Tibial nerve (tissue), 4 donors: ENCODE measurements around the gene EBF3. TPM values are rescaled to one million over a fixed set of nuclear protein-coding genes. Genes with fewer than 3 reads are reported as not detected.

Source experiments
- DNase-seq, 2 donors: peaks; one replicate each; pipeline ENCODE4 v3.0.0-alpha.2; 2019; ENCODE audit warnings: low spot score in 2 of 2
- H3K27ac ChIP-seq, 4 donors: fragments of 200-600 bp; sonication (generic) in 3 of 4; one replicate each; pipeline ENCODE4 v1.5.1; 2017 to 2019; ENCODE audit warnings: mild to moderate bottlenecking in 1 of 4
- H3K27me3 ChIP-seq, 2 donors: fragments of 200-600 bp; sonication (generic) in 1 of 2; one replicate each; pipeline versions ENCODE4 v1.5.1 to v1.6.0; 2017 to 2019
- H3K36me3 ChIP-seq, 3 donors: fragments of 200-600 bp; sonication (generic); one replicate each; pipeline ENCODE4 v1.5.1; 2018 to 2019
- H3K4me1 ChIP-seq, 4 donors: fragments of 200-600 bp; sonication (generic) in 3 of 4; one replicate each; pipeline ENCODE4 v1.5.1; 2017 to 2019
- H3K4me3 ChIP-seq, 4 donors: fragments of 200-600 bp; sonication (generic) in 3 of 4; one replicate each; pipeline ENCODE4 v1.5.1; 2017 to 2019; ENCODE audit warnings: mild to moderate bottlenecking in 1 of 4, moderate library complexity in 1 of 4
- H3K9me3 ChIP-seq, 4 donors: fragments of 200-600 bp; sonication (generic) in 3 of 4; one replicate each; pipeline ENCODE4 v1.5.1; 2017 to 2019
- CTCF ChIP-seq, 5 experiments: fragments of 200-600 bp in 3 of 5; fragments of 450-650 bp in 2 of 5; sonication (generic) in 3 of 5; IDR thresholded peaks; one replicate each; pipeline ENCODE4 v1.5.1; 2016 to 2019; ENCODE audit warnings: antibody characterized with exemption in 5 of 5, mild to moderate bottlenecking in 3 of 5, moderate library complexity in 2 of 5
- EP300 ChIP-seq, 2 donors: sonication (generic); formaldehyde crosslinking; IDR thresholded peaks; one replicate each; pipeline ENCODE4 v1.6.1; 2017; ENCODE audit warnings: antibody characterized with exemption in 2 of 2, mild to moderate bottlenecking in 1 of 2
- POLR2A ChIP-seq, 2 donors: fragments of 450-650 bp; IDR thresholded peaks; one replicate each; pipeline ENCODE4 v1.6.1; 2017; ENCODE audit warnings: antibody characterized with exemption in 2 of 2, mild to moderate bottlenecking in 2 of 2, moderate library complexity in 2 of 2
- WGBS, 2 donors: methylation state at CpG; one replicate each; pipeline ENCODE4 v1.1.5; 2018; 5-methylcytosine and 5-hydroxymethylcytosine counted together
- total RNA-seq, 4 donors: library from RNA; depleted of rRNA; stranded (reverse); fragments of >200 nt; gene quantifications; one replicate each; pipeline ENCODE4 v1.1.0, GENCODE V29; 2016

Gene EBF3
- total RNA-seq, 4 donors from 2014 or later = 27.3 to 41.0 (median 31.2) TPM

GRCh38 chr10:129851941-129852640 lies 112.0 kb downstream of the EBF3 start:
- WGBS, 2 donors = 73 to 76% methylated on average over 19 of the region's 19 CpGs
- TF ChIP-seq POLR2A (IDR thresholded peaks at IDR 0.05) = no peak
- no peak for TF ChIP-seq EP300 (IDR thresholded peaks at IDR 0.05)
- H3K27ac ChIP-seq = no peak overlapping the region
- H3K27me3 ChIP-seq = no peaks in the 10 kb centered on the region
- H3K4me1 ChIP-seq = peaks cover 0 to 11% (median 0%) of the 10 kb centered on the region in 4 donors
- peaks cover 0 to 13% (median 0%) of the 10 kb centered on the region in 3 donors for H3K36me3 ChIP-seq
- no peak overlapping the region for H3K4me3 ChIP-seq
- peaks cover 0 to 12% (median 0%) of the 10 kb centered on the region in 4 donors for H3K9me3 ChIP-seq
- no peak for DNase-seq

GRCh38 chr10:129850790-129851189 lies 113.3 kb downstream of the EBF3 start:
- TF ChIP-seq POLR2A (IDR thresholded peaks at IDR 0.05) (no peak), CTCF (IDR thresholded peaks at IDR 0.05) (no peak), EP300 (IDR thresholded peaks at IDR 0.05) (no peak)
- 73 to 79% methylated on average over 13 of the region's 13 CpGs for WGBS, 2 donors
- Histone ChIP-seq H3K4me3 (no peak overlapping the region), H3K4me1 (peaks cover 0 to 11% (median 0%) of the 10 kb centered on the region in 4 donors), H3K36me3 (peaks cover 0 to 7% (median 0%) of the 10 kb centered on the region in 3 donors), H3K27ac (no peak overlapping the region), H3K9me3 (no peaks in the 10 kb centered on the region), H3K27me3 (no peaks in the 10 kb centered on the region)
- DNase-seq = no peak

- no peak for DNase-seq
- no peaks in the 10 kb centered on the region for H3K9me3 ChIP-seq
- H3K4me3 ChIP-seq = no peak overlapping the region
- H3K27me3 ChIP-seq = no peaks in the 10 kb centered on the region
- whole genome bisulfite sequencing, 2 donors = 76 to 83% methylated on average over 10 of the region's 10 CpGs
- no peak overlapping the region for H3K27ac ChIP-seq
- peaks cover 0 to 11% (median 0%) of the 10 kb centered on the region in 4 donors for H3K4me1 ChIP-seq
- TF ChIP-seq CTCF (IDR thresholded peaks at IDR 0.05) = no peak
- no peak for TF ChIP-seq POLR2A (IDR thresholded peaks at IDR 0.05)
- no peak for TF ChIP-seq EP300 (IDR thresholded peaks at IDR 0.05)
- H3K36me3 ChIP-seq = peaks cover 0 to 7% (median 0%) of the 10 kb centered on the region in 3 donors
Measured at GRCh38 chr10:129850316-129850715, 113.8 kb downstream of the EBF3 start.

- H3K4me1 ChIP-seq = peaks cover 0 to 11% (median 0%) of the 10 kb centered on the region in 4 donors
- no peak overlapping the region for H3K27ac ChIP-seq
- no peak for TF ChIP-seq CTCF (IDR thresholded peaks at IDR 0.05)
- no peak for TF ChIP-seq POLR2A (IDR thresholded peaks at IDR 0.05)
- no peak for TF ChIP-seq EP300 (IDR thresholded peaks at IDR 0.05)
- 93 to 94% methylated on average over 15 of the region's 15 CpGs for WGBS, 2 donors
- H3K4me3 ChIP-seq = no peak overlapping the region
- no peak for DNase-seq
- H3K9me3 ChIP-seq = no peaks in the 10 kb centered on the region
- H3K36me3 ChIP-seq = peaks cover 0 to 7% (median 0%) of the 10 kb centered on the region in 3 donors
- H3K27me3 ChIP-seq = no peaks in the 10 kb centered on the region
Measured at GRCh38 chr10:129849853-129850252, 114.2 kb downstream of the EBF3 start.

GRCh38 chr10:129849452-129849750 lies 114.7 kb downstream of the EBF3 start:
- DNase-seq = no peak
- Histone ChIP-seq H3K4me3 (no peak overlapping the region), H3K36me3 (peaks cover 0 to 7% (median 0%) of the 10 kb centered on the region in 3 donors), H3K9me3 (no peaks in the 10 kb centered on the region), H3K27me3 (no peaks in the 10 kb centered on the region), H3K4me1 (peaks cover 0 to 11% (median 0%) of the 10 kb centered on the region in 4 donors), H3K27ac (no peak overlapping the region)
- no peak for TF ChIP-seq POLR2A (IDR thresholded peaks at IDR 0.05)
- no peak for TF ChIP-seq EP300 (IDR thresholded peaks at IDR 0.05)
- no peak for TF ChIP-seq CTCF (IDR thresholded peaks at IDR 0.05)
- WGBS, 2 donors = 94 to 96% methylated on average over 19 of the region's 19 CpGs
